Colonic mucosa (tissue), 4 donors: ENCODE data around the gene PCNX2. TPM values are rescaled to one million over a fixed set of nuclear protein-coding genes. Genes with fewer than 3 reads are reported as not detected.

Source experiments
- DNase-seq: peaks from one replicate; pipeline ENCODE4 v3.0.0-alpha.2; 2020
- H3K27ac ChIP-seq: fragments of 200-600 bp; one replicate; pipeline ENCODE4 v1.8.0; 2021
- H3K27me3 ChIP-seq: fragments of 200-600 bp; one replicate; pipeline ENCODE4 v1.8.0; 2021
- H3K36me3 ChIP-seq: fragments of 200-600 bp; one replicate; pipeline ENCODE4 v1.8.0; 2021
- H3K4me1 ChIP-seq: fragments of 200-600 bp; one replicate; pipeline ENCODE4 v1.8.0; 2021; ENCODE audit warnings: mild to moderate bottlenecking
- H3K4me3 ChIP-seq: fragments of 200-600 bp; one replicate; pipeline ENCODE4 v1.8.0; 2021
- H3K9ac ChIP-seq, 2 donors: one replicate each; pipeline ENCODE4 v1.7.0; 2013; ENCODE audit warnings: control low read depth in 2 of 2, low read depth in 2 of 2, low read length in 2 of 2
- H3K9me3 ChIP-seq: fragments of 200-600 bp; one replicate; pipeline ENCODE4 v1.8.0; 2021
- intact Hi-C: fragments of 100-400 bp; cut with DNase I; formaldehyde crosslinking; loops from one replicate; pipeline ENCODE4 v1.14.1; 2022
- total RNA-seq, 2 donors: library from RNA; stranded (reverse); fragmentation: NEBNext Ultra II Directional in 1 of 2; extraction: Animal tissue kit (Norgen Biotek cat#: 25700) in 1 of 2; gene quantifications; one replicate each; pipeline ENCODE4 v1.2.1, GENCODE V29; 2021
- TF ChIP-seq, protein P1 (sequence below): fragments of 200-600 bp; IDR thresholded peaks from one replicate; pipeline ENCODE4 v1.8.0; 2022; ENCODE audit warnings: antibody characterized with exemption, mild to moderate bottlenecking
- donor health status: healthy.
- donor health status: DM: no; HTN: no; CAD: no.
- donor health status: DM: no; HTN: no; CAD: no.

Gene PCNX2
- total RNA-seq, 2 donors from 2014 or later, result 5.4 to 6.7 TPM

GRCh38 chr1:233022246-233022645 is 273.3 kb downstream of the PCNX2 start:
- Histone ChIP-seq H3K4me1 (no peaks in the 10 kb centered on the region), H3K9me3 (no peaks in the 10 kb centered on the region), H3K4me3 (no peak overlapping the region), H3K36me3 (no peaks in the 10 kb centered on the region), H3K27ac (no peak overlapping the region), H3K9ac (no peak overlapping the region), H3K27me3 (no peaks in the 10 kb centered on the region)
- TF ChIP-seq, protein P1, sequence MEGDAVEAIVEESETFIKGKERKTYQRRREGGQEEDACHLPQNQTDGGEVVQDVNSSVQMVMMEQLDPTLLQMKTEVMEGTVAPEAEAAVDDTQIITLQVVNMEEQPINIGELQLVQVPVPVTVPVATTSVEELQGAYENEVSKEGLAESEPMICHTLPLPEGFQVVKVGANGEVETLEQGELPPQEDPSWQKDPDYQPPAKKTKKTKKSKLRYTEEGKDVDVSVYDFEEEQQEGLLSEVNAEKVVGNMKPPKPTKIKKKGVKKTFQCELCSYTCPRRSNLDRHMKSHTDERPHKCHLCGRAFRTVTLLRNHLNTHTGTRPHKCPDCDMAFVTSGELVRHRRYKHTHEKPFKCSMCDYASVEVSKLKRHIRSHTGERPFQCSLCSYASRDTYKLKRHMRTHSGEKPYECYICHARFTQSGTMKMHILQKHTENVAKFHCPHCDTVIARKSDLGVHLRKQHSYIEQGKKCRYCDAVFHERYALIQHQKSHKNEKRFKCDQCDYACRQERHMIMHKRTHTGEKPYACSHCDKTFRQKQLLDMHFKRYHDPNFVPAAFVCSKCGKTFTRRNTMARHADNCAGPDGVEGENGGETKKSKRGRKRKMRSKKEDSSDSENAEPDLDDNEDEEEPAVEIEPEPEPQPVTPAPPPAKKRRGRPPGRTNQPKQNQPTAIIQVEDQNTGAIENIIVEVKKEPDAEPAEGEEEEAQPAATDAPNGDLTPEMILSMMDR, result no peak
- no peak for DNase-seq
- intact Hi-C loops, result loop anchor here (10.0 kb wide), 1 partner anchor 213 kb away; no protein-coding TSS in a partner anchor

DNA sequence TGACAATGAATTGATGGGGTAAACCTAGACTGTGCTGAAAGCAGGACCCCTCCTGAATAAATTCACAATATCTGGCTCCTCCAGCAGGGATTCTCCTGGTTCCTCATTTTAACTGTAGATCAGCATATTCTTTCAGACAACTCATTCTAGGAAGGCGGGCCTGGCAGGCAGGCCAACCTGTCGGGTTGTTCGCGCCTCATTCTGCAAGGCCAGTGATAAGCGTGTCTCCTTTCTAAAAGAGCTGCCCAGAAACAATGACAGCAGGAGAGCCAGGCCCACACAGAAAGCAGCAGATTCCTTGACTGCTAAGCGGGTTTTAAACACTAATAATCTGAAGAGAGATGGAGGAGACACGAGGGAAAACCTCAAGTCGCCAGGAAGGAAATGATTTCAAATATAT is 275.1 kb downstream of the PCNX2 start:
- TF ChIP-seq, protein P1, result no peak
- no peaks in the 10 kb centered on the region for H3K36me3 ChIP-seq
- intact Hi-C loops, result loop anchor here (10.0 kb wide), 1 partner anchor 214 kb away; no protein-coding TSS in a partner anchor
- no peak for DNase-seq
- H3K9me3 ChIP-seq, result no peaks in the 10 kb centered on the region
- H3K4me3 ChIP-seq, result no peak overlapping the region
- no peaks in the 10 kb centered on the region for H3K4me1 ChIP-seq
- no peak overlapping the region for H3K9ac ChIP-seq
- H3K27me3 ChIP-seq, result no peaks in the 10 kb centered on the region
- H3K27ac ChIP-seq, result no peak overlapping the region

DNA sequence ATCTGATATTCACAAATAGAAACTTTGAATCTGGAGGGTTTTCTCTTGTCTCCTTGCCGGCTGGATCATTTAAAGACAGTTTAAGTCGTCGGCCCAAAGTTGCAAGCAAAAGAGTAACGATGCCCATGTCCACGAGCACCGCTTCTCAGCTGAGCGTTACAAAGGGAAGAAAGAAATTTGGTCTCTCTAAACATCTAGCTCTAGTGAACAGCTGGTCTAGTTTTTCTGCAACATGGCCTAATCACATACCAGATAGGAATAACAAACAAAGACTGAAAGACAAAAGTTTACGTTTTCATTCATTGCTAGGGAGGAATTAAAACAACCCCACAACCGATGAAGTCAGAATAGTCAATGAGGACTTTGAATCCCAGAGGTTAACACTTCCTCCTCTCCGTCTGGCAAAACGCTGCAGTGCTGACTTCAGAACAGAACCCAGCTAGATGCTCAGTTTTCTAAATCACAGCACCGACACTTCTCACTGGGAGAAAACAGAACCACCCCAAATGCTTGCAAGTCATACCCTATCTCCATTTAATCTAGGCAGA is 275.7 kb downstream of the PCNX2 start:
- TF ChIP-seq, protein P1, result no peak
- Histone ChIP-seq H3K4me1 (no peaks in the 10 kb centered on the region), H3K9ac (no peak overlapping the region), H3K4me3 (no peak overlapping the region), H3K36me3 (no peaks in the 10 kb centered on the region), H3K27ac (no peak overlapping the region), H3K9me3 (no peaks in the 10 kb centered on the region), H3K27me3 (no peaks in the 10 kb centered on the region)
- intact Hi-C loops, result loop anchor here (10.0 kb wide), 1 partner anchor 215 kb away; no protein-coding TSS in a partner anchor
- no peak for DNase-seq

DNA sequence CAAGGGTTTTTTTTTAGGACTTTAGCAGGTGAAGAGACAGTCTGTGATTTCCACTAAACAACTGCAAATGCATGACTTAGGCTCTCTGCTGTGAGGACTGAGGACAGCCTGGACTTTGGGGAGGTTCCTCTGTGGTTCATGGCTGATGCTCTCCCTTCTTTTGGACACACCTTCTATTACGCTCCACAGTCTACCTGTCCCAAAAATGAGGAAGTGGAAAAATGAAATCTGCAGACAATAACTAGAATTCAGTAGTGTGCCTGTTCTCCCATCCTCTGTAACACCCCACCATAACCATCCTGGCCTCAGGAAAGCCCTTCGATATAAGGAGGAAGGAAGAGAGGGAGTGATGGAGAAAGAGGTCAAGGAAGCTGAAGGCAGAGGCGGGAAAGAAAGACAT is 276.4 kb downstream of the PCNX2 start:
- TF ChIP-seq, protein P1, result no peak
- H3K36me3 ChIP-seq, result no peaks in the 10 kb centered on the region
- DNase-seq, result no peak
- H3K9ac ChIP-seq, result no peak overlapping the region
- no peak overlapping the region for H3K27ac ChIP-seq
- H3K4me3 ChIP-seq, result no peak overlapping the region
- no peaks in the 10 kb centered on the region for H3K9me3 ChIP-seq
- H3K27me3 ChIP-seq, result no peaks in the 10 kb centered on the region
- H3K4me1 ChIP-seq, result no peaks in the 10 kb centered on the region
- intact Hi-C loops, result no loop called here

DNA sequence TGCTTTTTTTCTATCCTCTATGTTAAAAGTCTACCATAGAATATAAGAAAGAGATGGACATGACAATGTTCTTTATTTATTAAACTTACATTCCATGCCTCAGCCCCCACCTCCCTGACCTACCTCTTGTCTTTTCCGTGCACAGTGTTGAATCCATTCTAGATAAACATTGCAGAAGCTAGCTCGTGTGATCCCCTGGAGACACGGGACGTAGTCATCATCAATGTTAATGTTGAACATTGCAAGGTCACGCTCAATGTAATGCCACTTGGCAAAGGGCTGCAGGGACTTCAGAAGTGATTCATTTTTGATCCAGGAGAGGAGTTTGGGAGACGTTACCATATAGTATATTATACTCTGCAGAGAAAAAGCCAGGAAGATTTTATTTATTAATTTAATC is 278.7 kb downstream of the PCNX2 start:
- TF ChIP-seq, protein P1, result no peak
- no peaks in the 10 kb centered on the region for H3K36me3 ChIP-seq
- no peak overlapping the region for H3K9ac ChIP-seq
- H3K9me3 ChIP-seq, result no peaks in the 10 kb centered on the region
- intact Hi-C loops, result no loop called here
- no peaks in the 10 kb centered on the region for H3K27me3 ChIP-seq
- H3K4me3 ChIP-seq, result no peak overlapping the region
- H3K4me1 ChIP-seq, result no peaks in the 10 kb centered on the region
- no peak for DNase-seq
- no peak overlapping the region for H3K27ac ChIP-seq
